PC-9 (cell line): ENCODE measurements around the gene DLG2. TPM values are rescaled to one million over a fixed set of nuclear protein-coding genes. Genes with fewer than 3 reads are reported as not detected.
A peak's percentile ranks its signal among the peaks of the same experiment; 100 is the strongest.

Experiments
- BruUV-seq: library from RNA; stranded (reverse); fragments of 400-500 nt; replicated peaks from 2 replicates; lab custom pipeline; 2021; lab: Mats Ljungman, UMichigan
- CTCF ChIA-PET: fragments of 300-600 bp; sonication (Branson Sonifier 250); formaldehyde crosslinking; loops from one replicate; lab custom pipeline; 2022; ENCODE audit warnings: antibody characterized with exemption; lab: Charles Lee
- POLR2A ChIA-PET: fragments of 300-600 bp; sonication (Branson Sonifier 250); formaldehyde crosslinking; loops from one replicate; lab custom pipeline; 2022; ENCODE audit warnings: antibody characterized with exemption; ENCODE audit not compliant: unreplicated experiment; lab: Charles Lee
- DNase-seq, 2 experiments: peaks; one replicate each; pipeline versions ENCODE4 v3.0.0 to v3.0.0-alpha.2; 2015 to 2022; ENCODE audit warnings: mixed read lengths in 1 of 2
- H2AFZ ChIP-seq: fragments of 200-600 bp; sonication (generic); 2 replicates; pipeline ENCODE4 v1.8.1; 2017; ENCODE audit warnings: antibody characterized with exemption
- H3F3A ChIP-seq: fragments of 200-600 bp; sonication (generic); 2 replicates; pipeline ENCODE4 v1.8.1; 2017; ENCODE audit warnings: antibody characterized with exemption, mild to moderate bottlenecking, low read depth; ENCODE audit not compliant: insufficient read depth
- H3K27ac ChIP-seq: fragments of 200-600 bp; sonication (generic); 2 replicates; pipeline ENCODE4 v1.6.1; 2016; ENCODE audit warnings: mixed run types
- H3K27me3 ChIP-seq: fragments of 200-600 bp; sonication (generic); 2 replicates; pipeline ENCODE4 v1.6.1; 2016; ENCODE audit warnings: low read depth, mixed run types; ENCODE audit not compliant: insufficient read depth
- H3K36me3 ChIP-seq: fragments of 200-600 bp; sonication (generic); 2 replicates; pipeline ENCODE4 v1.6.1; 2016; ENCODE audit warnings: low read depth, mixed run types
- H3K4me1 ChIP-seq: fragments of 200-600 bp; sonication (generic); replicated peaks from 2 replicates; pipeline ENCODE4 v1.6.1; 2016; ENCODE audit warnings: mixed run types; ENCODE audit not compliant: insufficient read depth
- H3K4me2 ChIP-seq: fragments of 200-600 bp; sonication (generic); 2 replicates; pipeline ENCODE4 v1.6.1; 2017; ENCODE audit warnings: mixed run types
- H3K4me3 ChIP-seq: fragments of 200-600 bp; sonication (generic); 2 replicates; pipeline ENCODE4 v1.6.1; 2016; ENCODE audit warnings: mixed run types
- H3K79me2 ChIP-seq: fragments of 200-600 bp; sonication (generic); 2 replicates; pipeline ENCODE4 v1.6.1; 2017; ENCODE audit warnings: low read depth, mixed run types
- H3K9me2 ChIP-seq: fragments of 200-600 bp; sonication (generic); 2 replicates; pipeline ENCODE4 v1.8.1; 2017; ENCODE audit warnings: mild to moderate bottlenecking; ENCODE audit not compliant: insufficient read depth
- H3K9me3 ChIP-seq: fragments of 200-600 bp; sonication (generic); 2 replicates; pipeline ENCODE4 v1.8.1; 2016; ENCODE audit warnings: low read depth; ENCODE audit not compliant: insufficient read depth
- H4K20me1 ChIP-seq: fragments of 200-600 bp; sonication (generic); 2 replicates; pipeline ENCODE4 v1.8.1; 2017; ENCODE audit not compliant: insufficient read depth
- EZH2 ChIP-seq: fragments of 200-600 bp; sonication (generic); IDR thresholded peaks from 2 replicates; pipeline ENCODE4 v1.8.0; 2017; ENCODE audit warnings: antibody characterized with exemption, low read depth
- intact Hi-C: fragments of 100-400 bp; cut with micrococcal nuclease; formaldehyde crosslinking; loops from one replicate; pipeline ENCODE4 v1.10.0; 2022; ENCODE audit not compliant: unreplicated experiment
- total RNA-seq: library from RNA; stranded (reverse); gene quantifications from 2 replicates; pipeline ENCODE4 v1.2.3, GENCODE V29; 2021
- TF ChIP-seq, protein P1 (sequence below): fragments of 200-600 bp; sonication (generic); conservative IDR thresholded peaks from 2 replicates; pipeline ENCODE4 v1.6.1; 2017; ENCODE audit warnings: mixed run types, antibody characterized with exemption, mild to moderate bottlenecking, moderate library complexity

Gene DLG2
- total RNA-seq, 1 experiment from 2014 or later = 6.4 TPM

- no peaks in the 10 kb centered on the region for H3K9me2 ChIP-seq
- POLR2A ChIA-PET = interaction anchor here (0.6 kb wide), 1 partner anchor 778 kb away, joined by 10 read pairs; no protein-coding TSS in a partner anchor
- DNase-seq = peak in 1 of 2 experiments; percentile 44
- no peaks in the 10 kb centered on the region for H3F3A ChIP-seq
- CTCF ChIA-PET = interaction anchor here (0.6 to 1.1 kb wide), 4 partner anchors 37 to 809 kb away, joined by 3 to 4 read pairs (median 3); no protein-coding TSS in a partner anchor
- H3K79me2 ChIP-seq = no peaks in the 10 kb centered on the region
- no peaks in the 10 kb centered on the region for H3K36me3 ChIP-seq
- no peak overlapping the region for H3K4me2 ChIP-seq
- no peaks in the 10 kb centered on the region for H3K27me3 ChIP-seq
- TF ChIP-seq EZH2 = no peak
- TF ChIP-seq, protein P1, sequence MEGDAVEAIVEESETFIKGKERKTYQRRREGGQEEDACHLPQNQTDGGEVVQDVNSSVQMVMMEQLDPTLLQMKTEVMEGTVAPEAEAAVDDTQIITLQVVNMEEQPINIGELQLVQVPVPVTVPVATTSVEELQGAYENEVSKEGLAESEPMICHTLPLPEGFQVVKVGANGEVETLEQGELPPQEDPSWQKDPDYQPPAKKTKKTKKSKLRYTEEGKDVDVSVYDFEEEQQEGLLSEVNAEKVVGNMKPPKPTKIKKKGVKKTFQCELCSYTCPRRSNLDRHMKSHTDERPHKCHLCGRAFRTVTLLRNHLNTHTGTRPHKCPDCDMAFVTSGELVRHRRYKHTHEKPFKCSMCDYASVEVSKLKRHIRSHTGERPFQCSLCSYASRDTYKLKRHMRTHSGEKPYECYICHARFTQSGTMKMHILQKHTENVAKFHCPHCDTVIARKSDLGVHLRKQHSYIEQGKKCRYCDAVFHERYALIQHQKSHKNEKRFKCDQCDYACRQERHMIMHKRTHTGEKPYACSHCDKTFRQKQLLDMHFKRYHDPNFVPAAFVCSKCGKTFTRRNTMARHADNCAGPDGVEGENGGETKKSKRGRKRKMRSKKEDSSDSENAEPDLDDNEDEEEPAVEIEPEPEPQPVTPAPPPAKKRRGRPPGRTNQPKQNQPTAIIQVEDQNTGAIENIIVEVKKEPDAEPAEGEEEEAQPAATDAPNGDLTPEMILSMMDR = peak; percentile 76
- no peak overlapping the region for H2AFZ ChIP-seq
- no TSS peak for BruUV-seq
- no peak overlapping the region for H3K27ac ChIP-seq
- no peaks in the 10 kb centered on the region for H4K20me1 ChIP-seq
- no peaks in the 10 kb centered on the region for H3K4me1 ChIP-seq
- intact Hi-C loops = loop anchor here (1.0 to 5.0 kb wide), 2 partner anchors 667 to 811 kb away; no protein-coding TSS in a partner anchor
- H3K9me3 ChIP-seq = no peaks in the 10 kb centered on the region
- no peak overlapping the region for H3K4me3 ChIP-seq
Measured at GRCh38 chr11:84780689-84781293, 846.4 kb downstream of the DLG2 start.

DNA sequence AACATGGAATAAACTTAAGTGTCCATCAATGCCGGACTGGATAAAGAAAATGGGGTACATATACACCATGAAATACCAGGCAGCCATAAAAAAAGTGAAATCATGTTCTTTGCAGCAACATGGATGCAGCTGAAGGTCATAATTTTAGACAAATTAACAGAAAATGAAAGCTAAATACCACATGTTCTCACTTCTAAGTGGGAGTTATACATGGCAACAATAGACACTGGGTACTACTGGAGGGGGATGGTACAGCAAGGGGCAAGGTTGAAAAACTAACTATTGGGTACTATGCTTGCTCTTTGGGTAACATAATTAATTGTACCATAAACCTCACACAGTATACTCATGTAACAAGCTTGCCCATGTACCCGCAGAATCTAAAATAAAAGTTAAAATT, 851.6 kb downstream of the DLG2 start:
- H3K9me3 ChIP-seq = no peaks in the 10 kb centered on the region; the same call in 1 of the 2 replicates
- H2AFZ ChIP-seq = no peak overlapping the region
- no peaks in the 10 kb centered on the region for H3F3A ChIP-seq
- BruUV-seq = no TSS peak
- H3K36me3 ChIP-seq = no peaks in the 10 kb centered on the region
- intact Hi-C loops = no loop called here
- no peaks in the 10 kb centered on the region for H4K20me1 ChIP-seq
- H3K27me3 ChIP-seq = no peaks in the 10 kb centered on the region
- CTCF ChIA-PET = no interaction called here
- no peak overlapping the region for H3K4me2 ChIP-seq
- DNase-seq = no peak
- H3K9me2 ChIP-seq = no peaks in the 10 kb centered on the region
- POLR2A ChIA-PET = no interaction called here
- no peak for TF ChIP-seq EZH2
- TF ChIP-seq, protein P1 = no peak
- no peaks in the 10 kb centered on the region for H3K4me1 ChIP-seq
- no peak overlapping the region for H3K4me3 ChIP-seq
- H3K27ac ChIP-seq = no peak overlapping the region
- no peaks in the 10 kb centered on the region for H3K79me2 ChIP-seq

- Histone ChIP-seq H3K79me2 (no peaks in the 10 kb centered on the region), H3K9me3 (no peaks in the 10 kb centered on the region), H2AFZ (no peak overlapping the region), H3K27ac (no peak overlapping the region), H3F3A (no peaks in the 10 kb centered on the region), H3K36me3 (no peaks in the 10 kb centered on the region), H3K4me3 (no peak overlapping the region), H3K27me3 (no peaks in the 10 kb centered on the region), H3K9me2 (no peaks in the 10 kb centered on the region), H3K4me2 (no peak overlapping the region), H3K4me1 (no peaks in the 10 kb centered on the region), H4K20me1 (no peaks in the 10 kb centered on the region)
- no peak for DNase-seq
- no peak for TF ChIP-seq EZH2
- TF ChIP-seq, protein P1 = no peak
- no TSS peak for BruUV-seq
- ChIA-PET POLR2A (no interaction called here), CTCF (no interaction called here)
- intact Hi-C loops = no loop called here
Measured at GRCh38 chr11:84763931-84764330, 863.2 kb downstream of the DLG2 start.
